HG02981 (cell line): ENCODE data around the gene RNF214.
A peak's percentile ranks its signal among the peaks of the same experiment; 100 is the strongest.
"Not testable (repeated sequence)": the region's sequence is repeated elsewhere in the genome, so short reads cannot be mapped to it uniquely, and the experiment has no call there.

Experiments
- ATAC-seq: cut with Tn5 transposase; IDR thresholded peaks from one replicate; pipeline ENCODE4 v1.9.1; 2021; ENCODE audit warnings: mild to moderate bottlenecking, moderate library complexity; ENCODE audit not compliant: unreplicated experiment

RNF214 gene

GRCh38 chr11:117229931-117230285, 2.6 kb upstream of the RNF214 start:
- no peak for ATAC-seq

- ATAC-seq, result peak; percentile 36
These were observed 2.0 kb upstream of the RNF214 start for GRCh38 chr11:117230286-117230961.

GRCh38 chr11:117230999-117231841, 1.3 kb upstream of the RNF214 start:
- ATAC-seq, result no peak

- ATAC-seq, result no peak
These were observed 704 bp upstream of the RNF214 start, which contains the start of gene PCSK7 for GRCh38 chr11:117231842-117232091. Gene PCSK7, minus strand, starts transcription at chr11:117232073. Its CDS starts 2,229 bp downstream, at chr11:117229844.

- ATAC-seq, result no peak
These were observed 489 bp downstream of the RNF214 start for GRCh38 chr11:117232911-117233409.

GRCh38 chr11:117238221-117238620, 5.8 kb downstream of the RNF214 start:
- ATAC-seq, result no peak

GRCh38 chr11:117239295-117239694, 6.8 kb downstream of the RNF214 start:
- no peak for ATAC-seq

GRCh38 chr11:117248341-117248740, 15.9 kb downstream of the RNF214 start:
- ATAC-seq, result no peak

- no peak for ATAC-seq
These were observed 17.1 kb downstream of the RNF214 start for GRCh38 chr11:117249571-117249970.

- ATAC-seq, result no peak
These were observed 19.0 kb downstream of the RNF214 start for GRCh38 chr11:117251506-117251905.

GRCh38 chr11:117255966-117256365, 23.5 kb downstream of the RNF214 start:
- ATAC-seq, result no peak

- ATAC-seq, result no peak
These were observed 24.1 kb downstream of the RNF214 start for GRCh38 chr11:117256573-117256972.

- no peak for ATAC-seq
These were observed 26.1 kb downstream of the RNF214 start for GRCh38 chr11:117258576-117258975.

- no peak for ATAC-seq
These were observed 26.9 kb downstream of the RNF214 start for GRCh38 chr11:117259417-117259816.

- ATAC-seq, result not testable (repeated sequence)
These were observed 32.3 kb downstream of the RNF214 start for GRCh38 chr11:117264624-117265323.

GRCh38 chr11:117265745-117266144, 33.3 kb downstream of the RNF214 start:
- no peak for ATAC-seq

GRCh38 chr11:117269856-117270255, 37.4 kb downstream of the RNF214 start:
- no peak for ATAC-seq

GRCh38 chr11:117271208-117271607, 38.7 kb downstream of the RNF214 start:
- no peak for ATAC-seq

- ATAC-seq, result not testable (repeated sequence)
These were observed 39.7 kb downstream of the RNF214 start for GRCh38 chr11:117272175-117272574.

GRCh38 chr11:117273550-117274289, 41.2 kb downstream of the RNF214 start:
- ATAC-seq, result no peak

- no peak for ATAC-seq
These were observed 45.9 kb downstream of the RNF214 start for GRCh38 chr11:117278347-117278746.
